ENCODE results near the gene MROH7.

The MROH7 gene

GRCh38 chr1:54645806-54646676 is 4.5 kb downstream of the MROH7 start:
- intact Hi-C loops (cut with DNase I): no loop called here
- peak in 1 of 42 donors; percentile 6 for DNase-seq

GRCh38 chr1:54649130-54649898 is 7.7 kb downstream of the MROH7 start:
- intact Hi-C loops (cut with DNase I): no loop called here
- no peak for DNase-seq

GRCh38 chr1:54649921-54650320 is 8.3 kb downstream of the MROH7 start:
- intact Hi-C loops (cut with DNase I): no loop called here
- no peak for DNase-seq

- intact Hi-C loops (cut with DNase I): no loop called here
Observed at GRCh38 chr1:54650417-54650816, 8.8 kb downstream of the MROH7 start.

GRCh38 chr1:54651608-54652007 is 10.0 kb downstream of the MROH7 start:
- no peak for DNase-seq
- intact Hi-C loops (cut with DNase I): no loop called here

More at GRCh38 chr1:54650417-54650816, 8.8 kb downstream of the MROH7 start:
- no peak for DNase-seq

- intact Hi-C loops (cut with DNase I): no loop called here
- DNase-seq: peak in 1 of 42 donors; percentile 12
Observed at GRCh38 chr1:54652168-54652567, 10.6 kb downstream of the MROH7 start.

GRCh38 chr1:54653036-54653435 is 11.4 kb downstream of the MROH7 start:
- no peak for DNase-seq
- intact Hi-C loops (cut with DNase I): no loop called here

GRCh38 chr1:54658164-54658913 is 16.8 kb downstream of the MROH7 start:
- intact Hi-C loops (cut with DNase I): no loop called here
- no peak for DNase-seq

- no peak for DNase-seq
- intact Hi-C loops (cut with DNase I): no loop called here
Observed at GRCh38 chr1:54663725-54664124, 22.1 kb downstream of the MROH7 start.

GRCh38 chr1:54664364-54664763 is 22.8 kb downstream of the MROH7 start:
- no peak for DNase-seq
- intact Hi-C loops (cut with DNase I): no loop called here

GRCh38 chr1:54665852-54666251 is 24.3 kb downstream of the MROH7 start:
- DNase-seq: no peak

GRCh38 chr1:54666333-54666732 is 24.7 kb downstream of the MROH7 start:
- no peak for DNase-seq
- intact Hi-C loops (cut with DNase I): no loop called here

More at GRCh38 chr1:54665852-54666251, 24.3 kb downstream of the MROH7 start:
- intact Hi-C loops (cut with DNase I): no loop called here

GRCh38 chr1:54667797-54668196 is 26.2 kb downstream of the MROH7 start:
- DNase-seq: no peak
- intact Hi-C loops (cut with DNase I): no loop called here

GRCh38 chr1:54668567-54668966 is 27.0 kb downstream of the MROH7 start:
- peak in 1 of 42 donors; percentile 12 for DNase-seq
- intact Hi-C loops (cut with DNase I): no loop called here

- peak; percentile 15 to 82 (median 58) for DNase-seq
- intact Hi-C loops (cut with DNase I): no loop called here
Observed at GRCh38 chr1:54671985-54672608, 30.5 kb downstream of the MROH7 start.

- intact Hi-C loops (cut with DNase I): no loop called here
Observed at GRCh38 chr1:54678776-54679643, 37.4 kb downstream of the MROH7 start.

GRCh38 chr1:54679706-54680105 is 38.1 kb downstream of the MROH7 start:
- intact Hi-C loops (cut with DNase I): no loop called here
- no peak for DNase-seq

More at GRCh38 chr1:54678776-54679643, 37.4 kb downstream of the MROH7 start:
- DNase-seq: no peak

GRCh38 chr1:54680387-54680786 is 38.8 kb downstream of the MROH7 start:
- intact Hi-C loops (cut with DNase I): no loop called here
- no peak for DNase-seq
